GM18951 (cell line): Measurements from ENCODE around the gene ENGASE.

Source experiments
- POLR2A ChIP-seq: IDR thresholded peaks from 4 replicates; pipeline ENCODE4 v1.6.1; 2011; ENCODE audit warnings: mild to moderate bottlenecking; ENCODE audit not compliant: insufficient read length, insufficient read depth; ENCODE audit errors: extremely low read depth
- in situ Hi-C: fragments of 300-500 bp; cut with MboI; formaldehyde crosslinking; loops from one replicate; pipeline ENCODE4 v1.12.0; 2022; ENCODE audit warnings: low sequenced_read_pairs, mixed read lengths, inconsistent platforms; ENCODE audit not compliant: unreplicated experiment

The ENGASE gene

DNA sequence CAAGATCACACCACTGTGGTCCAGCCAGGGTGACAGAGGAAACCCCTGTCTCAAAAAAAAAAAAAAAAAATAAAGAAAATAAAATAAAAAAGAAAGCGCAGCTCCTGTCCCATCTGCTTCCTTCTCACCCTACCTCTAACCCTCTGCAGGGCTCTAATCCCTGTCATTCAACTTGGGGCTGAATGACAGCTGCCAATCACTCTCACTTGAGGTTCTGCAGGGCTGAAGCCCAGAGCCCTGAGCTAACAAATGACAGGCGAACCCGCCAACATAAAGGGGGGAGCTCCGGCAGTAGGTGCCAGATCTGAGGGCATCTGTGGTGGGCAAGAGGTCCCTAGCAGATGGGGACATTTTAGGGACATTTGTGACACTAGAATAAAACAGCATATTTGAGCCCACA is 44.3 kb downstream of the ENGASE start:
- in situ Hi-C loops = no loop called here
- no peak for TF ChIP-seq POLR2A

DNA sequence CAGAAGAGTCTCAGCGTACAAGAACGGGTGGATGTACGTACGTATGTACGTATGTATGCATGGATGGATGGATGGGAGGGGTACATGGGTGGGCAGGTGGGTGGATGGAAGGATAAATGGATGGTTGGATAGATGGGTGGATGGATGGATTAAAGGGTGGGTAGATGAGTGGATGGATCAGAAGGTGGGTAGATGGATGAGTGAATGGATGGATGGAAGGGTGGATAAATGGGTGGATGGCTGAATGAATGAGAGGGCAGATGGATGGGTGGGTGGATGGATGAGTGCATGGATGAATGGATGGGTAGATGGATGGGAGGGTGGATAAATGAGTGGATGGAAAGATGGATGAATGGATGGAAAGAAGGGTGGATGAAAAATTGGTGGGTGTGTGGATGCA is 45.6 kb downstream of the ENGASE start:
- in situ Hi-C loops = no loop called here
- TF ChIP-seq POLR2A = no peak

DNA sequence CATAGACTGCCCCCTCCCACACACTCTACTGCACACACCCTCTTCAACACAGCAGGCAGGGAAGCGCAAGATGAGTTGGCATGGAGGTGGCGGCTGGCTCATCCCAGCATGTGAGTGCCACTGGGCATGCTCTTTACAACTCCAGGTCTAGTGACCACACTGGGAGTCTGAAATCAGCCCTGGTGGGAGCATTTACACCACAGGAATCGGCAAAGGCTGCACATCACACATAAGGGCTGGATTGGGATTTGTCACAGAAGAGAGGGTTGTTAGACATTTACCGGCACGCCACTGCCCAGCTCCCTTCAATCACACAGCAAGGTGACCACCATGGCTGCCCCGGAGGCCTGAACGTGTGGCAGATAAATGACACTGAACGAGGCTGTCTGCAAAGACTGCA is 49.4 kb downstream of the ENGASE start:
- in situ Hi-C loops = no loop called here
- no peak for TF ChIP-seq POLR2A

DNA sequence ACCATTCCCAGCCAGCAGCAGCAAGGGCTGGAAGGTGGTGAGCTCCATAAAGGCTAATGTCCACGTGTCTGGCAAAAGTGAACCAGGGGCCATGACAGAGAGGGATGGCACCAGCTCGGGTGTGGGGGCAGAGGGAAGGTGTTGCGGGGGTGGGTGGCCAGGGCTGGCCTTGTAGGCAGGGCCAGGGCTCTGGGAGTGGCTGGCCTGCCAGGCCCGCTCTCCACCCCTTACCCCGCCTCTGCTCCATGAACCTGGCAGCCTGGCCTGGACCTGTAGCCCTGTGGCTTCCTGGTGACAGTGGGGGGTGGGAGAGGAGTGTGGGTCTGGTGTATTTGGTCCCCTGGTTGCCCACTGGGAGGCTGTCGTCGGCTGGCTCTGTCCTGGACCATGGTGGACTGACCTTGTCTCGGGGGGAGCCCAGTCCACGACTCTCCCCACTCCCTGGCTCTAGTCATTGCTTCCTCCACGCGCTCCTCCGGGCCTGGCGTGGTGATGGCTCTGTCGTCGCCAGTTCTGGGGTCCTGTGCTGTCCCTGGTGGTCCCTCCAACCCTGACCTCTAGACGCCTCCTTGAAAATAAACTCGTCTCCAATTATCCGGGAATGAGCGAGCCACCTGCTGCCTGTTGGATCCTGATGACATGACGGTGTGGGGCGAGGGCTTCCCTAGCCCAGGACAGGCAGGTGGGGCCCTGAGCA is 50.0 kb downstream of the ENGASE start:
- in situ Hi-C loops = no loop called here
- TF ChIP-seq POLR2A = no peak

DNA sequence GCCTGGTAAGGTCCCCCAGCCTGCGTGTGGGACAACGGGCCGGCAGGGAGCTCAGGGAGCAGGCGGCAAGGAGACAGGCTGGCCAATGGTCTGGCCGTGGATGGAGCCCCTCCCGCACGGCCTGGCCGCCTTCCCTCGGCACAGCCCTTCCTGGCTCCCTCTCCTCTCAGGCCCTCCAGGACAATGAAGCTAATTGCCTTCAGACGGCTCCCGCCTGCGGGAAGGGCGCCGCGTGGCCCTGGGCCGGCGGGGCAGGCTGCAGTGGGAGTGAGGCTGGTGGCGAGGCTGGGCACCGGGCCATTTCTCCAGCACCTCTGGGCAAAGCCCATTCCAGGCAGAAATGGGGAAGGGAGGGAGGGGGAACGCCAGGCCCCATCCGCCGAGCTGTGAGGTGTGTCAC is 50.9 kb downstream of the ENGASE start:
- in situ Hi-C loops = no loop called here
- no peak for TF ChIP-seq POLR2A

DNA sequence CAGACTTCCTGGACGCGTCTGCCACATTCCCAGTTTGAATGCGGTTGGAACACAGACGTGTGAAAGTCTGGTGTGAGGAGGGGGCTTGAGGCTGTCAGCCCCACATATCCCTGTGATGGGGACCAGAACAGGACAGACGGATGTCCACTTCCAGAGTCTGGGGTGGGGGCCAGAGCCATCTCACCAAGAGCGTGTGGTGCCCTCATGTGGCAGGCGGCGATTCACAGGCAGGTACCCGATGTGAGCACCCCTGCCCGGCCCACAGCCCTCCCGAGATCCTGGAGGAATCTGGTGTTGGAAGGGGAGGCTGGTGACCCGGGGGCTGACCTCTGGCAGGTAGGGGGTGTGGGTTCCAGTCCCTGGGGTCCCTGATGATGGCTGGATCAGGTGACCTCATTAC is 51.5 kb downstream of the ENGASE start:
- no peak for TF ChIP-seq POLR2A
- in situ Hi-C loops = no loop called here

DNA sequence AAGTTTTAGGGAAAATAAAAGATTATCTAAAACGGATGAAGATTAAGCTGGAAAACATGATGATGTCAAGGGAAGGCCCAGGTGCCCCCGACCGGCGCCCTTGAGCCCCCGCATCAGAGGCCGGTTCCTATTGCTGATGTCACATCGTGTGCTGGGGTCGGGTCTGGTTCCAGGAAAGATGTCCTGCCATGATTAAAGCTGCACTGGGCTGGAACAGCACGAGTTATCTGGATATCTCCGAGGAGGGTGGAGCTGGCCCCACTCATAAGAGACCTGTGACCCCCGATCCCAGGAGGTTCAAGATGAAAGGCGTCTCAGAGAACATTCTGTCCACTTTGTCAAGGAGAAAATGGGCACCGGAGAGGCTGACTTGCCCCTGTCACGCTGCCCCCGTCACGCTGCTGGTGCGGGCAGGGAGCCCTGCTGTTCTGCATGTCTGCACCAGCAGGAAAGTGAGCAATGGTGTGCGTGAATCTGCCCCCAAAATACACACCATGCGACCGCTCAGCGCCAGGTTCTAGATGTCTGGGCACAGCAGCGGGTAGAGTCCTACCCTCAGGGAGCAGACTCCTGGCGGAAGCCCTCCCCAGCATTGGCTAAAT is 53.0 kb downstream of the ENGASE start:
- in situ Hi-C loops = no loop called here
- TF ChIP-seq POLR2A = no peak

DNA sequence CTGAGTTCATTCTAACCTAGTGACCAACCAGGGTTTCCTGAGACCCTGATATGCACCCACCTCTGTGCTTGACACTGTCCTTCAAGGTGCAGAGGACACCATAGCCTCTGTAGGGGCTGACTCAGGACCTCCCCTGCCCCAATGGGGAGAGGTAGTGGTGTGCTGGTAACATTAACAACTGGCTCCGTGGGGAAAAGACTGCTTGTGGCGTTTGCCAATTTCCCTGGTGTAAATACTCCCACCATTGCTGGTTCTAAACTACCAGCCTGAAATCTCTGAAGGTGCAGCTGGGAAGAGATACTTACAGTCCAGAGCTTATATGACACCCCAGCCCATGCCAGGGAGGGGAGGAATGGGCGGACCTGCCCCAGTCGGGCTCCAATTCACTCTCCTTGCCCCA is 54.9 kb downstream of the ENGASE start:
- in situ Hi-C loops = no loop called here
- no peak for TF ChIP-seq POLR2A

DNA sequence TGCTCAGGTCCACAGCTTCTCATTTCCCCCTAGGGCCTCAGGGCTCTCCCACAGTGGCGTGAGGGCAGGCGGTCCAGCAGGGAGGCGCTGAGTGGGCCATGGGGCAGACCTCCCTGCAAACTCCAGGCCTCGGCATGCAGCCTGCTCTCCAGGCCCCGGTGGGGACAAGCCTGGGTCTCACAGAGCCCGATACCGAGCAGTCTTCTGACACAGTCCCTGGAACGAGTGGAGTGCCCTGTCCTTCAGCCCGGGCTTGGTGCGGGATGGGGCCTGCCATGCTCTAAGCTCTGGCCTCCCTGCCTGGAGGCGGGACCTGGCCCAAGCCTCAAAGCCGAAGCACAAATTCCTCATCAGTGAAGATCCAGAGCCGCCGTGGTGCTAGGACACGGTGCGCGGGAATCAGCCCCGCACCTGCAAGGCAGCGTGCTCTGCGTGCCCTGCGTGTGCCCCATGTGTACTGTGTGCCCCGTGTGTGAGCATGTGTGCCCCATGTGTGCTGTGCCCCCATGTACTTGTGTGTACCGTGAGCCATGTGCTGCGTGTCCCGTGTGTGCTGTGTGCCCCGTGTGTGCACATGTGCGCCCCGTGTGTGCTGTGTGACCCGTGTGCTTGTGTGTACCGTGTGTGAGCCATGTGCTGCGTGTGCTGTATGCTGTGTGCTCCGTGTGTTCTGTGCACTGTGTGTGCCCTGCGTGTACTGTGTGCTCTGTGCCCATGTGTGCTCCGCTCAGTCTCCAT is 56.1 kb downstream of the ENGASE start:
- in situ Hi-C loops = no loop called here
- no peak for TF ChIP-seq POLR2A

DNA sequence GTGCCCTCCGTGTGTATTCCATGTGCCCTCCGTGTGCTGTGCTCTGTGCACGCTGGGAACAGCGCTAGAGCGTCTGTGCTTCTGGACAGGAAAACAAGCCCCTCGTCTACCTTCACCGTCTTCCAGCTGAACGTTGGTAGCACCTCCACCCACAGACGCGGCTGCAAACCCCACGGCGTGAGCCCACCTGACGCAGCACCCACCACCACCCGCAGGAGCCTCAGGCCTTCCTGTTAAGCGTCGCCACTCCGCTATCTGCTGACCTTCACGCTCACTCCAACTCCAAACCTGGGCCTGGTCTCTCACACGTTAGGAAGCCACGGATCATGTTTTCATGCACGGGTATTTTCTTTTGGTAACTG is 56.6 kb downstream of the ENGASE start:
- in situ Hi-C loops = no loop called here
- no peak for TF ChIP-seq POLR2A

DNA sequence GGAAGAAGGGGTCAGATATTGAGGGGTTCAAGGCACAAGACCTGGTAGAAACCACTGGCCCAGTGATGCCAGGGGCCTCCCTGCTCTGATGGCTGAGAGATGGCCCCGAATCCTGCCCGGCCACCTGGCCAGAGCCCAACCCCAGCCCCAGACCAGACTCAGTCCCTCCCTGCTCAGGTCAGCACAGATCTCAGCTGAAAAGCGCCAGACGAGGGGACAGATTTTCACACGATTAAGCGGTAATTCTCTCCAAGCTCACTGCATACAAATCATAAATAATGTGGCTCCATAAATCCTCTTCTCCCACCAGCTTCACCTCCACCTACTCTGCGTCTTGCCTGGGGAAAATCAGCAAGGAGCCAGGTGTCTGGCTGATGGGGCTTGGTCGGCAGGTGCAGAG is 57.1 kb downstream of the ENGASE start:
- no peak for TF ChIP-seq POLR2A
- in situ Hi-C loops = no loop called here

DNA sequence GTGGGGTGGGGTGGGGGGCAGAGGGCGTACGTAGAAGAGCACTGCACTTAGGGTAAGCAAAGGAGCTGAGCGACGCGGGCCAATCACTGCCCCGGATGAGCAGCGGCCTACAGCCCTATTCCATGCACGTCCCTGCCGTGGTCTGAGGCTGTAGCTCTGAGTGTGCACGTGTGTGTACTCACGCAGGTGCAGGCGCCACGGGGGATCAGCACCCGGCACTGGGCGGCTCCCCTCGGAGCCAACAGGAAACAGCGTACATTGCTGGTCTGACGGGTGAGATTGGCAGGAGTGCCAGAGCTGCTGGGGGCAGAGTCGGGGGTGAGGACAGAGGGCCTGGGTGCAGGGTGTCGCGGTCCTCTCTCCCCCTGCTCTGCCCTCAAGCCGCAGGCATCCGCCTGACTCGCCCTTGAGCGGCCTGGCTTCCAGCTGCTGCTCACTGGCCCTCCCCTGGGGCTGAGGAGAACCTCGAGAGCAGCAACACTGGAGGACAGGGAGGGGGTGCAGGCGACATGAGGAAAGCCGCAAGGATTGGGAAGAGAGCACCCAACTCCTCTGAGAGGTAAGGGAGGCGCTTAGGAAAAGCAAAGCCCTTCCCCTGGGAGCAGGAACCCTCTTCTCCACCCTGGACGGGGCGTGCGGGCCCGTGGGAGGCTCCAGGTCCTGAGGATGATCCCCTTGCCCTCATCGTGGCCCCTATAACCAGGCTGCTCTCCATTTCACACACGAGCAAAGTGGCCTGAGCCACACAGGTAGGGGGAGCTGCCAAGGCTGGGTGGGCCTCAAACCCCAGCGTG is 57.8 kb downstream of the ENGASE start:
- TF ChIP-seq POLR2A = no peak
- in situ Hi-C loops = no loop called here

DNA sequence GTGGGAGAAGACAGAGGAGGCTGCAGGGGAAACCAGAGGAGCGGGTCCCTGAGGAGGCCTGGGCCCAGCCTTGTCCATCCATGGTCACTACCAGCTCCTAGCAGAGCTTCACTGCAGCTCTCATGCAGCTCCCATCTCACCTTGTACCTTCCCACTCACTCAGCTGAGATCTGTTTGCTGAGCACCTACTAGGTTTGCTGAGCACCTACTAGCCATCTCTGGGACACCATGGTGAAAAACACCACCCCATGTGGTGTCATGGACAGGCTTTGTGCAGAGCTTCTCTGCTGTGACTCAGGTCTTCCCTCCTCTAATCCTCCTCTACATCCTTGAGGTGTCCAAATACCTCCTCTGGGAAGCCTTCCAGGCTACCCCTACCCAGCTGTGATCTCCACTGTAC is 58.6 kb downstream of the ENGASE start:
- TF ChIP-seq POLR2A = no peak
- in situ Hi-C loops = no loop called here
